ENCODE results near the gene PELI2.

PELI2 gene

GRCh38 chr14:56175773-56176172 is 57.6 kb downstream of the PELI2 start:
- DNase-seq = no peak

GRCh38 chr14:56176530-56176929 is 58.3 kb downstream of the PELI2 start:
- DNase-seq = no peak

GRCh38 chr14:56177036-56177435 is 58.8 kb downstream of the PELI2 start:
- no peak for DNase-seq

GRCh38 chr14:56180754-56181542 is 62.7 kb downstream of the PELI2 start:
- no peak for DNase-seq

GRCh38 chr14:56181681-56182085 is 63.5 kb downstream of the PELI2 start:
- no peak for DNase-seq

- DNase-seq = no peak
These were observed 64.2 kb downstream of the PELI2 start for GRCh38 chr14:56182410-56182809.

- no peak for DNase-seq
These were observed 65.5 kb downstream of the PELI2 start for GRCh38 chr14:56183631-56184157.

- DNase-seq = no peak
These were observed 67.8 kb downstream of the PELI2 start for GRCh38 chr14:56185992-56186391.

- no peak for DNase-seq
These were observed 69.5 kb downstream of the PELI2 start for GRCh38 chr14:56187736-56188135.

- no peak for DNase-seq
These were observed 71.1 kb downstream of the PELI2 start for GRCh38 chr14:56189307-56189706.

- DNase-seq = no peak
These were observed 75.1 kb downstream of the PELI2 start for GRCh38 chr14:56193347-56193746.

- no peak for DNase-seq
These were observed 75.8 kb downstream of the PELI2 start for GRCh38 chr14:56194042-56194441.

- no peak for DNase-seq
These were observed 77.0 kb downstream of the PELI2 start for GRCh38 chr14:56195223-56195622.

GRCh38 chr14:56195704-56196103 is 77.5 kb downstream of the PELI2 start:
- DNase-seq = no peak

- DNase-seq = no peak
These were observed 78.1 kb downstream of the PELI2 start for GRCh38 chr14:56196274-56196673.

- no peak for DNase-seq
These were observed 78.9 kb downstream of the PELI2 start for GRCh38 chr14:56197150-56197549.

- no peak for DNase-seq
These were observed 80.2 kb downstream of the PELI2 start for GRCh38 chr14:56198438-56198837.

- no peak for DNase-seq
These were observed 81.1 kb downstream of the PELI2 start for GRCh38 chr14:56199095-56199981.

- no peak for DNase-seq
These were observed 81.9 kb downstream of the PELI2 start for GRCh38 chr14:56199982-56200577.

- DNase-seq = no peak
These were observed 84.0 kb downstream of the PELI2 start for GRCh38 chr14:56202256-56202655.

GRCh38 chr14:56205881-56206280 is 87.7 kb downstream of the PELI2 start:
- no peak for DNase-seq

- DNase-seq = no peak
These were observed 88.4 kb downstream of the PELI2 start for GRCh38 chr14:56206596-56206995.

GRCh38 chr14:56207626-56208292 is 89.5 kb downstream of the PELI2 start:
- no peak for DNase-seq
